GM08714 (cell line): ENCODE results near the gene ANK3.

Source experiments
- H3K4me3 ChIP-seq: fragments of 200-500 bp; sonication (Bioruptor generic); 2 replicates; pipeline ENCODE4 v1.5.1; 2014; ENCODE audit warnings: mild to moderate bottlenecking, low read length, inconsistent platforms
- ZNF274 ChIP-seq: IDR thresholded peaks from 2 replicates; pipeline ENCODE4 v1.6.1; 2012; ENCODE audit warnings: mild to moderate bottlenecking, low read depth, low read length

Gene ANK3

DNA sequence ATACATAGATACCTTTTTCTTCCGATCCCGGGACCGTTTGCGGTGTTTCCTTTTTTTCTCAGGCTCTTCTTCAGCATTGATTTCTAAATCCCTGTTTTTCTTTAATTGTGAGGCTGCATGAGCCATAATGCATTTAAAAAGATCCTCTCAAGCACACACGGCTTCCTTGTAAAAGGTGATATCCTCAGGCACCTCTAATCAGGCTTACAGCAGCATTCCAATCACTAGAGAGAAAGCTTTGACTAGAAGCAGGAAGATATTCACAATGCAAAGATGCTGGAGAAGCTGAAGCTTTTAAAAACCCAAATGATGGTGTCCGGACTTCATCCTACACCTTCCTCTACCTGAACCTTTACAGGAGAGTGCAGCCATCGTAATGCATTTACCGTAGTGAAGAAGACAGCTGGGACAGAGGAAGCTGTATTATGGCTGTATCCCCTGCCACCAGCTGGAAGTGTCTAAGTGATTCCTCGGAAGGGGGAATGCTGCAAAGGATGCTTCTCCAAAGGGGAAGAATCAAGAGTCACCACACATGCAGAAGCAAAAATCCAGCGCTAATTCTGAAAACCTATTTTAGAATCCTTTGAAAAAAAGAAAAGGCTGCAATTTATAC is at the start of gene ANK3:
TSS of gene ANK3 (minus strand) at position 463 of the 613 bp plus-strand sequence. CDS start at position 126, 337 bp downstream.
- TF ChIP-seq ZNF274, result no peak
- H3K4me3 ChIP-seq, result no peak within 1 kb of the TSS

DNA sequence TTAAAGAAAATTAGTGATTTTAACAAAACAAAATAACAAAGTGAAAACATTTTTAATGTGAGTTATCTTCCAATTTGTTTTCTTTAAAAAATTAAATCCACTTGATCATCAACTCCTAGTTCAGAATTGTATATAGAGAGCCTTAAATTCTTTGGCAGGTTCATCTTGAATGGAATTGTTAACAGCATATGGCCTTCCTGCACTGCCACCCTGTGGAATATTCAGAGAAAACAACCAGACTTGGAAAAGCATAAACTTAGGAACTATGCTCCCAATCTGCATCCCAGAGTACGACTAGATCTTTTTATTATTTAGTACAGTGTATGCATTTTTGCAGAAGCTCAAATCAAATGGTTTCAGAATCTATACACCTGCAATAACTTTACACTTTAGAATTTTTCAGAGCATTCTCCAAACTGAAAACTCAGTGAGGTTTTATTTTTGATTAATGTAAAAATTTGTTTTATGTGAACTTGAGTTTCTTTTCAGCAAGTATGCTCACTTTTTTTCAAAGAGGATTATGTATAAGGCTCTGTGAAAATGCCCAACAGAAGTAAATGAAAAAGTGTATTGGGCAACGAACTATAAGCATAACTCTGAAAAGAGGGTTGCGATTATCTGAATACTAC is 44.9 kb upstream of the ANK3 start:
- no peak for TF ChIP-seq ZNF274
- H3K4me3 ChIP-seq, result no peak overlapping the region

DNA sequence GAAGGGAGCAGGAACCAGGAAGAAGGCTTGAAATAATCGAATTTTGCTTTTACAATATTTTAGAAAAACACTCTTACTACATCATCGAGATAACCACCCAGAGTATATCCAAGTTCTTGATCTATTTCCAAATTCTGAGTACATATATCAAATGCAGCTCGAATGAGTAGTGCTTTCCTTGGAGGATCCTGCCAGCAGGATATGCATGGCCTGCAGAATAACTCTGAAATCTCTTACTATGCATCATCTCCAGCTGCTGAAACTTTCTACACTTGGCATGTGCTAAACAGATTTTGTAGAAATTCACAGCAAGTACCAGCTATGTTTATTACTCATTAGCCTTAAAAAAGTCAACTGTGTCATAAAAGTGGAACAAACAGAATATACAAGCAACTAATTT is 44.0 kb upstream of the ANK3 start:
- no peak for TF ChIP-seq ZNF274
- no peak overlapping the region for H3K4me3 ChIP-seq

DNA sequence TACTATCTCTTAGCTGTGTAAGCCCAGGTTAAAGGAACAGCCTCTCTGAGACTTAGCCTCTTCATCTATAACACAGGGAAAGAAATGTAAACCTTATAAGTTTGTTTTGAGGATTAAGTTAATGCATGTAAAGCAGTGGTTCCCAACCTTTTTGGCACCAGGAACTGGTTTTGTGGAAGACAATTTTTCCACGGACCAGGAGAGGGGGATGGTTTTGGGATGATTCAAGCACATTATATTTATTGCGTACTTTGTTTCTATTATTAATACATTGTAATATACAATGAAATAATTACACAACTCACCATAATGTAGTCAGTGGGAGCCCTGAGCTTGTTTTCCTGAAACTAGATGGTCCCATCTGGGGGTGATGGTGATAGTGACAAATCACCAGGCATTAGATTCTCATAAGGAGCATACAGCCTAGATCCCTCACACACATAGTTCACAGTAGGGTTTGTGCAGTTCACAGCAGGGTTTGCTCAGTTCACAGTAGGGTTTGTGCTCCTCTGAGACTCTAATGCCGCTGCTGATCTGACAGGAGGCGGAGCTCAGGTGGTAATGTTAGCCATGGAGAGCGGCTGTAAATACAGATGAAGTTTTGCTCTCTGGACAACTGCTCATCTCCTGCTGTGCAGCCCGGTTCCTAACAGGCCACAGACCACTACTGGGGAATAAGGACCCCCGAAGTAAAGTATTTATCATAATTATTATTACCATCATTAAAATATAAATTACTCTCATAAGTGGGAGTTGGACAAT is 41.3 kb upstream of the ANK3 start:
- H3K4me3 ChIP-seq, result no peak overlapping the region
- TF ChIP-seq ZNF274, result no peak

DNA sequence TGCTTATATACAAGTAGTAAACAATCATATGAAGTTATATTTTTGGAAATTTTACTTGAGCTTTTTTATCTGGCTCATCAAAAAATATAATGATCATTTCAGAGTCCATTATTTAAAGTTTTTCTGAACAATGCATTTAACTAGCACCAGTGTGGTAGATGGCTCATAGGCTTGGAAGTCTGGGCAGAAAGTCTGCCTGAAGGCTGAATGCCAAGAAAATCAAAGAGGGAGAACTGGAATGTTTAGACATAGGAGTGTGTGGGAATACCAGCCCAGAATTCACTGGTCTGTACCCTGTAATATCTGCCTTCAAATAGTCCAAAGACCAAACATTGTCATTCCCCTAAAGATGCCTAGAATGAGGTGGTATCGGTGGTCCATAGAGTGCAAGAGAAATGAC is 40.3 kb upstream of the ANK3 start:
- TF ChIP-seq ZNF274, result no peak
- no peak overlapping the region for H3K4me3 ChIP-seq

DNA sequence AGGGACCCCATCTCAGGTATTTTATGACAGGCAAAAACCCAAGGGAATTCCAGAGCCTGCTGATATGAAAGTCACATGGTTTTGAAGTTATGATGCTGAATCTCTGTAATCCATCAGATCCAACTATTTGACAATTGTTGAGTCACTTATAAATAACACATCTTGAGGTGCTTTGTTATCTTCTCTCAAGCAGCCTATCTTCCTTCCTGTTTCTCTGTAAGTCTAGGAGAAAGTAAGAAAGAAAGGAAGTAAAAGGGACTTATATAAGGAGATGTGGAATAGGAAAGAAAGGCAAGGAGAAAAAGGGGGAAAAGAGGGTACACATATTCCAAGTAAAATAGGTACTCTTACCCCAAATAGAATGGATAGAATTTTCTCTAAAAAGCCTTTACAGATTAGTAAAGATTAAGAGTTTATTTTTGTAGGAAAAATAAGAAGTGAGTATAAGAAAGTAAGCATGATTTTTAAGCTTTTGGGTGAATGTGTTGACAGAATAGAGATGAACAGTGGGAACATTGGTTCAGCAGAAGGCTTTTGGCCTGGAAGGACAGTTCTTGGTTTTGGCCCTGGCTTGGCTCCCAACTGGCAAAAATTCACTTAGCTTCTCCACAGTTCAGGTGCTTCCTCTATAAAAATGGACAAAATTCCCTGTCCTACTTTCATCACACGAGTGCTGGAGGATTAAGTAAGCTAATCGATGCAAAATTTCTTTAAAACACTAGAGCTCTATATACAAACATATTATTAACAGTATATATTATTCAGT is 39.6 kb upstream of the ANK3 start:
- no peak for TF ChIP-seq ZNF274
- no peak overlapping the region for H3K4me3 ChIP-seq

DNA sequence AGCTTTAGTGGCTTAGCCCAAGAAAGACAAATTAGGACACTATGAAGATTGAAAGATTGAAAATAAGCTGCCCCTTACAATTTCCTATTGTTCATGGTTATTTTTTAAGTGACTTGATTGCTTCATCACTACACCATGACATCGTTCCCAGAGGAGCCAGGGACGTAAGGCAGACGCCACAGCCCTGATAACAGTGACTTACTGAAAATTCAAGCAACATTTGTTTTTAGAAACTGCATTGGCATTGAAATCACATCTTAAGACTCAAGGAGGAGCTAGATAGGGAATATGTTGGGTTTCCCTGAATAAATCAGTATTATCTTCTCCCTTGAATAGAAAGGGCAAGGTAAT is 38.7 kb upstream of the ANK3 start:
- no peak overlapping the region for H3K4me3 ChIP-seq
- TF ChIP-seq ZNF274, result no peak

DNA sequence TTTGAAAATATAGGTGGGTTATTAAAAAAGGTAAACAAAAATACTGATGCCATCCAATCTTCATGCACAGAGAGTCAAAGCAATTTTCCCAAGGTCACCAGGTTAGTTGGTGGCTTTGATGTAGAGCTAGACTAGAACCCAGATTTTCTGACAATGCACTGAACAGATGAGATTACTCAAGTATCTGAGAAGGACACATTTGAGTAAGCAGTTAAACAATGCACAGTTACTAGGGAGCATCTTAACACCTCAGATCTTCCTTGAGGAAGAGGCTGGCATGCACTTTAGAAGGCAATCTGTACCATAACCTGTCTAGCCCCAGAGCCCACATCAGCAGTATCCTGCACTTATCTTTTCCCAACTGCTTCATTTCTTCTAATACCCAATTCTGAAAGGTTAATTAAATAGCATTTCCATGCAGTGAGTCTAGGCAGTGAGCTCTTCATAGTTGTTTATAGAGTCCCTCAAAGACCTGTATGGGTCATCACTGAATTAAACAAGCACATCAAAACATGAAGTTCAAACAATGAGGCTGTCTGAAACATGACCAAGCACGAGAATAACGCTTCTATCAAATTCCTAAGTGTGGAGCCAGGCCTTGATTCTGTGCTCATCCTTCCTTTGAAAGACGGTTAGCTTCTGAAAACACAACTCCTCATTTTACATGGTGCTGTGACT is 38.2 kb upstream of the ANK3 start:
- TF ChIP-seq ZNF274, result no peak
- H3K4me3 ChIP-seq, result no peak overlapping the region

DNA sequence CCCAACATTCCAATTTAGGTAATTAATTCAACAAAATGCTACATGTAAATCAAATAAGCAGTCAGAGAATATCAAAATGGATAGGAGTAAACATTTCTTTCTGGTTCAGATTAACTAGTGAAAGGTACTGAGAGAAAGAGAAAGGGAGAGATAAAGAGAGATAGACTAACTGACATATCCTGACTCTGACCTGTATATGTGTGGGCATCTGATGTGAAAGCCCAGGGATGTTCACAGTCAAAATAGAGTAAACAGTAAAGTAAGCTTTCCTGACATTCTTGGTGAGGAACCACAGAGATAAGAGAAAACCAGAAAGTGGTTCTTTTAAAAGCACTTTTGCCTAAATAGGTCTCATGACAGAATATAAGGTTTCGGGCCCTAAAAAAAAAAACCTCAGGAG is 37.5 kb upstream of the ANK3 start:
- no peak for TF ChIP-seq ZNF274
- H3K4me3 ChIP-seq, result no peak overlapping the region

DNA sequence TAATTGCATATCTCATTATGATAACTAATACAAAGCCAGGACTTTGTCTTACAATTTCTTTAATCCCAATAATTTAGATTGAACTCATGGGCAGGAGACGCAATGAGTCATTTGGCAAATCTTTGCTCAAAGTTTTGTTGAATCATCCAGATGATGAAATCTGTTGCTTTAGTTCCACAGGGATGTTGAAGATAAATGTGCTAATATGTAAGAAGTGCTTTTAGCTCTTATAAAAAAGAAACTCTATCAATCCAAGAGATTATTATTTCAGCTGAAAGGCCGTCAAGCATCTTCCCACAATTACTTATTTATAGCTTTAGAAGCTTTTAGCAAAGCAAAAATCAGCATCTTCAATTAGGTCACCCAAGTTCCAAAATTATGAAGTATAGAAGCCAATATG is 36.8 kb upstream of the ANK3 start:
- no peak for TF ChIP-seq ZNF274
- H3K4me3 ChIP-seq, result no peak overlapping the region

DNA sequence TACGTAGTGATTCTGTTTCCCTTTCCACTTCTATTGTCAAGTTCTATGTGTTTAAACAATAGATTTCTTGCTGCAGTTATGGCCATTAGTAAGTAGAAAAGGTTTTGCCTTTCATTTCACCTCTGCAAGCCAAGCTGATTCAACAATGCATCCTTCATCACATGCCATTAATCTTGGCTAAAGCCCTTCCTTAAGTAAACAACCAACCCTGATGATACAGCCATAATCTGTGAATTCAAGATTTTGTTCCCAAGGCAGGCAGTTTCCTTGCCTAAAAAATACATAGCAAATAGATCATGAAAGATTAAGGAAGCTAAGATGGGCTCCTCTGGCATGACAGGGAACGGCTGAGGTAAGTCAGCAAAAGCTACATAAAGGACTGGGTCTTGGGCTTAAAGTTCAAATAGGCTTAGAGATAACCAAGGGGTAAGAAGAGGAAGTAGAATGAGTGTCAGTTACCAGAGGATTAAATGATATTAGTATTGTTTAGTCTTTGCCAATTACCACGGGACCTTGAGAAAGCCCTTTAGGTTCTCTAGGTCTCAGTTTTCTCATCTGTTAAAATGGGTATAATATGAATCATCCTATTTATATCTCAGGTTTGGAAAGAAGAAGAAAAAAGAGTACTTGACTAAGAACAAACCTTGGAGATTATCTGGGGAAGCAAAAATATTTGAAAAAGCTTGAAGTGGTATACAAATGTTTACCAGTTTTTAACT is 35.9 kb upstream of the ANK3 start:
- no peak overlapping the region for H3K4me3 ChIP-seq
- no peak for TF ChIP-seq ZNF274

DNA sequence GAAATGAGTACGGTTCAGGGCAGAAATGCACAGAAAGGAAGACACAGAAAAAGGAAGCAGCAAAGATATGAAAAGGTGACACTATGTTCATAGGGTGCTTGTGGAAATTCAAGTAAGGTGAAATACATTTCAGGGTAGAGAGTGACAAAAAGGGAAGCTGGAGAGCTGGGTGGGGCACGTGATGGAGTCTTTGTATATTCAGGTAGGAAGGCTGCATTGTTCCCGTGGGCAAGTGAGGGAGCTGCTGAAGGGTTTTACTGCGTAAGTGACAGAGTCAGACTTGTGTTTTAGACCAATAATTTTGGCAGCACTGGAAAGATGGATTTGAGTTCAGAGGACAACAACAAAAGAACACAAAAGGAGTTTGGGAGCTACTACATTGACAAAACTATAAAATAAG is 35.3 kb upstream of the ANK3 start:
- no peak overlapping the region for H3K4me3 ChIP-seq

DNA sequence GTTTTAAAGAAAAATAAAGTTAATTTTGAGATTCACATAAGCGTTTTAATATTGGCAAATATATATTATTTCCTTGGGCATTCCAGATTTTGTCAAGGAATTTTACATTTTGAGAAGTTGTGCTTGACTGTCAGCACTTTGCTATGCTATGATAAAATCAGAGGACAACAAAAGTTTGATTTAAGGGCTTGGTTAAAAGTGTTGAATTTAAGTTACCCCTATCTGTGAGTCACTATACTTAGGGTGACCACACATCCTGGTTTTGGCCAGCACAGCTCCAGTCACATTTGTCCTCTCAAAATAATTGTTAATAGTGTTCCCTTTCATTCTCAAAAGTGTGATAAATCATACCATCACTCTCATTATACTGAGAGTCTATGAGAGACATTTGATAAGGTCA is 34.2 kb upstream of the ANK3 start:
- H3K4me3 ChIP-seq, result no peak overlapping the region

More for the DNA sequence above, 35.3 kb upstream of the ANK3 start:
- no peak for TF ChIP-seq ZNF274

More for the DNA sequence above, 34.2 kb upstream of the ANK3 start:
- no peak for TF ChIP-seq ZNF274
